Liver (tissue), 9 donors: Measurements from ENCODE around the gene CCDC138. TPM values are rescaled to one million over a fixed set of nuclear protein-coding genes. Genes with fewer than 3 reads are reported as not detected.

ENCODE experiments used
- DNase-seq: peaks from one replicate; pipeline ENCODE4 v3.0.0-alpha.2; 2017; ENCODE audit warnings: low spot score
- H3K27ac ChIP-seq, 2 donors: one replicate each; pipeline ENCODE4 v1.7.0; 2013; ENCODE audit warnings: inconsistent platforms in 2 of 2, low read length in 2 of 2, control low read depth in 1 of 2, low read depth in 1 of 2, mild to moderate bottlenecking in 1 of 2
- H3K27me3 ChIP-seq, 4 donors: one replicate each; pipeline versions ENCODE4 v1.6.1 to v1.7.0; 2013; ENCODE audit warnings: low read length in 3 of 4, inconsistent platforms in 1 of 4, mild to moderate bottlenecking in 1 of 4, moderate library complexity in 1 of 4; ENCODE audit not compliant: control insufficient read depth in 4 of 4, insufficient read depth in 4 of 4
- H3K36me3 ChIP-seq, 4 donors: one replicate each; pipeline versions ENCODE4 v1.6.1 to v1.7.0; 2013; ENCODE audit warnings: low read length in 3 of 4, mild to moderate bottlenecking in 3 of 4, low read depth in 1 of 4, moderate library complexity in 1 of 4; ENCODE audit not compliant: control insufficient read depth in 4 of 4, insufficient read depth in 3 of 4
- H3K4me1 ChIP-seq, 4 donors: one replicate each; pipeline versions ENCODE4 v1.6.1 to v1.7.0; 2013; ENCODE audit warnings: low read length in 3 of 4, mild to moderate bottlenecking in 3 of 4, moderate library complexity in 1 of 4; ENCODE audit not compliant: control insufficient read depth in 4 of 4, insufficient read depth in 4 of 4
- H3K4me3 ChIP-seq, 3 donors: one replicate each; pipeline versions ENCODE4 v1.6.1 to v1.7.0; 2013; ENCODE audit warnings: low read length in 3 of 3, control low read depth in 1 of 3, low read depth in 1 of 3, mild to moderate bottlenecking in 1 of 3
- H3K9ac ChIP-seq, 2 donors: one replicate each; pipeline ENCODE4 v1.7.0; 2013; ENCODE audit warnings: low read length in 2 of 2, mild to moderate bottlenecking in 2 of 2, moderate library complexity in 2 of 2, control low read depth in 1 of 2, low read depth in 1 of 2
- H3K9me3 ChIP-seq, 4 donors: one replicate each; pipeline versions ENCODE4 v1.6.1 to v1.7.0; 2013; ENCODE audit warnings: low read length in 3 of 4; ENCODE audit not compliant: control insufficient read depth in 4 of 4
- ATF3 ChIP-seq: IDR thresholded peaks from 2 replicates; pipeline ENCODE4 v1.6.1; 2016; ENCODE audit warnings: antibody characterized with exemption
- CTCF ChIP-seq: fragments of 150-350 bp; IDR thresholded peaks from 2 replicates; pipeline ENCODE4 v1.5.1; 2017; ENCODE audit warnings: improper control_type of control experiment, low read depth, low read length; ENCODE audit not compliant: missing input control
- EGR1 ChIP-seq, 2 donors: IDR thresholded peaks; 2 replicates each; pipeline ENCODE4 v1.6.1; 2016 to 2018; ENCODE audit warnings: antibody characterized with exemption in 2 of 2, low read depth in 2 of 2
- FOXA1 ChIP-seq: IDR thresholded peaks from 2 replicates; pipeline ENCODE4 v1.6.1; 2016; ENCODE audit warnings: antibody characterized with exemption
- GABPA ChIP-seq, 2 donors: IDR thresholded peaks in 1 of 2; conservative IDR thresholded peaks in 1 of 2; 2 replicates each; pipeline ENCODE4 v1.6.1; 2016; ENCODE audit warnings: antibody characterized with exemption in 2 of 2, mild to moderate bottlenecking in 1 of 2, moderate library complexity in 1 of 2
- HNF4A ChIP-seq, 2 donors: conservative IDR thresholded peaks; 2 replicates each; pipeline ENCODE4 v1.6.1; 2016; ENCODE audit warnings: antibody characterized with exemption in 2 of 2, mild to moderate bottlenecking in 2 of 2
- HNF4G ChIP-seq: IDR thresholded peaks from 2 replicates; pipeline ENCODE4 v1.6.1; 2016; ENCODE audit warnings: antibody characterized with exemption
- JUND ChIP-seq, 2 donors: IDR thresholded peaks; 2 replicates each; pipeline ENCODE4 v1.6.1; 2016; ENCODE audit warnings: antibody characterized with exemption in 2 of 2
- MAX ChIP-seq: IDR thresholded peaks from 2 replicates; pipeline ENCODE4 v1.6.1; 2016; ENCODE audit warnings: antibody characterized with exemption
- NR2F2 ChIP-seq: IDR thresholded peaks from 2 replicates; pipeline ENCODE4 v1.6.1; 2016; ENCODE audit warnings: antibody characterized with exemption
- RAD21 ChIP-seq, 2 donors: IDR thresholded peaks; 2 replicates each; pipeline ENCODE4 v1.6.1; 2016; ENCODE audit warnings: antibody characterized with exemption in 2 of 2, mild to moderate bottlenecking in 2 of 2
- REST ChIP-seq: IDR thresholded peaks from 2 replicates; pipeline ENCODE4 v1.6.1; 2016; ENCODE audit warnings: antibody characterized with exemption, mild to moderate bottlenecking
- RXRA ChIP-seq, 2 donors: IDR thresholded peaks; 2 replicates each; pipeline ENCODE4 v1.6.1; 2017 to 2018; ENCODE audit warnings: antibody characterized with exemption in 2 of 2, mild to moderate bottlenecking in 1 of 2
- TAF1 ChIP-seq: conservative IDR thresholded peaks from 2 replicates; pipeline ENCODE4 v1.6.1; 2016; ENCODE audit warnings: antibody characterized with exemption, mild to moderate bottlenecking
- YY1 ChIP-seq: IDR thresholded peaks from 2 replicates; pipeline ENCODE4 v1.6.1; 2016; ENCODE audit warnings: antibody characterized with exemption, mild to moderate bottlenecking
- ZBTB33 ChIP-seq: IDR thresholded peaks from 2 replicates; pipeline ENCODE4 v1.6.1; 2016; ENCODE audit warnings: antibody characterized with exemption
- WGBS: extraction: QIAGEN DNeasy Blood & Tissue Kit; methylation state at CpG from one replicate; pipeline ENCODE4 v1.1.7; 2013; 5-methylcytosine and 5-hydroxymethylcytosine counted together
- polyA plus RNA-seq, 2 donors: library from polyadenylated mRNA; stranded (reverse) in 1 of 2; unstranded in 1 of 2; fragments of 200-250 nt in 1 of 2; fragments of >200 nt in 1 of 2; fragmentation: Nextera tagmentation in 1 of 2; extraction: Ambion mirVana in 1 of 2; gene quantifications; one replicate each; pipeline versions ENCODE4 v1.2.1 to v1.2.3, GENCODE V29; 2013 to 2015
- total RNA-seq, 2 donors: library from RNA; depleted of rRNA; stranded (reverse); fragments of >200 nt; gene quantifications; one replicate each; pipeline ENCODE4 v1.2.3, GENCODE V29; 2014
- donor health status: healthy.
- donor health status: healthy.
- donor health status: healthy.
- donor health status: healthy.
- donor health status: healthy.

Gene CCDC138
- total and polyA plus RNA-seq, 4 donors: 0.76 to 5.0 (median 2.7) TPM

- no peak for DNase-seq
- TF ChIP-seq YY1: no peak
- no peak for TF ChIP-seq JUND (IDR thresholded peaks at IDR 0.05)
- TF ChIP-seq NR2F2: no peak
- TF ChIP-seq ATF3: no peak
- TF ChIP-seq CTCF: no peak
- no peak for TF ChIP-seq RAD21 (IDR thresholded peaks at IDR 0.05)
- TF ChIP-seq TAF1: no peak
- TF ChIP-seq HNF4G: no peak
- TF ChIP-seq FOXA1: no peak
- TF ChIP-seq REST: no peak
- no peak for TF ChIP-seq ZBTB33
- TF ChIP-seq MAX: no peak
- no peak for TF ChIP-seq RXRA (IDR thresholded peaks at IDR 0.05)
- TF ChIP-seq GABPA (IDR thresholded peaks at IDR 0.05 in 1 of 2, conservative IDR thresholded peaks at IDR 0.05 in 1 of 2): no peak
- TF ChIP-seq EGR1 (IDR thresholded peaks at IDR 0.05; ENCODE audit: low read depth in 2 of 2): no peak
- no peak for TF ChIP-seq HNF4A (conservative IDR thresholded peaks at IDR 0.05)
- no peak overlapping the region for H3K9ac ChIP-seq
- H3K4me1 ChIP-seq: no peaks in the 10 kb centered on the region
- WGBS: 87% methylated on average over 5 of the region's 5 CpGs
- no peaks in the 10 kb centered on the region for H3K36me3 ChIP-seq
- H3K27me3 ChIP-seq: no peaks in the 10 kb centered on the region
- no peak overlapping the region for H3K4me3 ChIP-seq
- H3K9me3 ChIP-seq: no peaks in the 10 kb centered on the region
- H3K27ac ChIP-seq: no peak overlapping the region
Observed at GRCh38 chr2:108917526-108917925, 131.0 kb downstream of the CCDC138 start.
